GM06990 (cell line): Measurements from ENCODE around the gene AHNAK2.
"Not testable (repeated sequence)": the region's sequence is repeated elsewhere in the genome, so short reads cannot be mapped to it uniquely, and the experiment has no call there.

Experiments used
- DNase-seq: peaks from one replicate; pipeline ENCODE4 v3.0.0-alpha.2; 2011; ENCODE audit not compliant: insufficient read length; ENCODE audit errors: extremely low read depth
- H3K27me3 ChIP-seq: replicated peaks from 2 replicates; pipeline ENCODE4 v1.6.0; 2011; ENCODE audit warnings: low read length; ENCODE audit not compliant: control insufficient read depth, insufficient read depth
- H3K36me3 ChIP-seq: 2 replicates; pipeline ENCODE4 v1.5.1; 2011; ENCODE audit warnings: low read length; ENCODE audit not compliant: control insufficient read depth, insufficient read depth
- H3K4me3 ChIP-seq: replicated peaks from 2 replicates; pipeline ENCODE4 v1.5.1; 2011; ENCODE audit warnings: low read depth, mild to moderate bottlenecking, control low read depth, low read length
- TF ChIP-seq, protein P1 (sequence below): IDR thresholded peaks from 2 replicates; pipeline ENCODE4 v1.5.1; 2011; ENCODE audit warnings: low read length, control low read depth, mild to moderate bottlenecking, inconsistent platforms; ENCODE audit not compliant: insufficient read depth, poor library complexity, severe bottlenecking

The AHNAK2 gene

DNA sequence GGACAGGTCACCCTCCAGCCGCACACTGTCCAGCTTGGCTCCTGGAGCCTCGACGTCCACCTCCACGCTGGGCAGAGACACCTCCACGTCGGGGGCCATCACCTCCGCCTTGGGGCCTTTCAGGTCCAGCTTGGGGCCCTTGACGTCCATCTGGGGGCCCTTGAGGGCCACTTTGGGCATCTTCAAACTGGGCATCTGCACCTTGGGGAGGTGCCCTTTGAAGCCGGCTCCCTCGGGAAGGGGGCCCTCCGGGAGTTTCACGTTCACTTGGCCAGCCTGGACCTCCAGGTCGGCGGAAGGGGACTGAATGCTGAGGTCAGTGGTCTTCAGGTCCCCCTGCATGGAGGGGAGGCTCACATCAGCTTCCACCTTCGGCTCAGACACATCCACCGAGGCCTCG, 28.2 kb downstream of the AHNAK2 start:
- TF ChIP-seq, protein P1, sequence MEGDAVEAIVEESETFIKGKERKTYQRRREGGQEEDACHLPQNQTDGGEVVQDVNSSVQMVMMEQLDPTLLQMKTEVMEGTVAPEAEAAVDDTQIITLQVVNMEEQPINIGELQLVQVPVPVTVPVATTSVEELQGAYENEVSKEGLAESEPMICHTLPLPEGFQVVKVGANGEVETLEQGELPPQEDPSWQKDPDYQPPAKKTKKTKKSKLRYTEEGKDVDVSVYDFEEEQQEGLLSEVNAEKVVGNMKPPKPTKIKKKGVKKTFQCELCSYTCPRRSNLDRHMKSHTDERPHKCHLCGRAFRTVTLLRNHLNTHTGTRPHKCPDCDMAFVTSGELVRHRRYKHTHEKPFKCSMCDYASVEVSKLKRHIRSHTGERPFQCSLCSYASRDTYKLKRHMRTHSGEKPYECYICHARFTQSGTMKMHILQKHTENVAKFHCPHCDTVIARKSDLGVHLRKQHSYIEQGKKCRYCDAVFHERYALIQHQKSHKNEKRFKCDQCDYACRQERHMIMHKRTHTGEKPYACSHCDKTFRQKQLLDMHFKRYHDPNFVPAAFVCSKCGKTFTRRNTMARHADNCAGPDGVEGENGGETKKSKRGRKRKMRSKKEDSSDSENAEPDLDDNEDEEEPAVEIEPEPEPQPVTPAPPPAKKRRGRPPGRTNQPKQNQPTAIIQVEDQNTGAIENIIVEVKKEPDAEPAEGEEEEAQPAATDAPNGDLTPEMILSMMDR = no peak
- no peaks in the 10 kb centered on the region; the same call in 1 of the 2 replicates for H3K27me3 ChIP-seq
- no peak overlapping the region for H3K4me3 ChIP-seq
- no peak for DNase-seq
- no peaks in the 10 kb centered on the region for H3K36me3 ChIP-seq

DNA sequence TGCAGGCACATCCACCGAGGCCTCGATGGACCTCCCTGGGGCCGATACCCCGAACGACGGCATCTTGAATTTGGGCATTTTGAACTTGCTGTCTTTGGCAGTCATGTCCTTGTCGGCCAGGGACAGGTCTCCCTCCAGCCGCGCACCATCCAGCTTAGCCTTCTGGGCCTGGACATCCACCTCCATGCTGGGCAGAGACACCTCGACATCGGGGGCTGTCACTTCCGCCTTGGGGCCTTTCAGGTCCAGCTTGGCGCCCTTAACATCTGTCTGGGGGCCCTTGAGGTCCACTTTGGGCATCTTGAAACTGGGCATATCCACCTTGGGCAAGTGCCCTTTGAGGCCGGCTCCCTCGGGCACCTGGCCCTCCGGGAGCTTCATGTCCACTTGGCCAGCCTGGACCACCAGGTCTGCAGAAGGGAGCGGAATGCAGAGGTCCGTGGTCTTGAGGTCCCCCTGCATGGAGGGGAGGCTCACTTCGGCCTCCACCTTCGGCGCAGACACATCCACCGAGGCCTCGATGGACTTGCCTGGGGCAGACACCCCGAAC, 28.7 kb downstream of the AHNAK2 start:
- not testable (repeated sequence) for DNase-seq, H3K27me3 ChIP-seq, H3K4me3 ChIP-seq, H3K36me3 ChIP-seq

DNA sequence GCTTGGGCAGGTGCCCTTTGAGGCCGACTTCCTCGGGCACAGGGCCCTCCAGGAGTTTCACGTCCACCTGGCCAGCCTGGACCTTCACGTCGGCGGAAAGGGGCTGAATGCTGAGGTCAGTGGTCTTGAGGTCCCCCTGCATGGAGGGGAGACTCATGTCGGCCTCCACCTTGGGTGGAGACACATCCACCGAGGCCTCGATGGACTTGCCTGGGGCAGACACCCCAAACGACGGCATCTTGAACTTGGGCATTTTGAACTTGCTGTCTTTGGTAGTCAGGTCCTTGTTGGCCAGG, 29.5 kb downstream of the AHNAK2 start:
- TF ChIP-seq, protein P1 = no peak
- Histone ChIP-seq H3K27me3 (no peaks in the 10 kb centered on the region), H3K4me3 (no peak overlapping the region), H3K36me3 (no peaks in the 10 kb centered on the region)
- DNase-seq = no peak

DNA sequence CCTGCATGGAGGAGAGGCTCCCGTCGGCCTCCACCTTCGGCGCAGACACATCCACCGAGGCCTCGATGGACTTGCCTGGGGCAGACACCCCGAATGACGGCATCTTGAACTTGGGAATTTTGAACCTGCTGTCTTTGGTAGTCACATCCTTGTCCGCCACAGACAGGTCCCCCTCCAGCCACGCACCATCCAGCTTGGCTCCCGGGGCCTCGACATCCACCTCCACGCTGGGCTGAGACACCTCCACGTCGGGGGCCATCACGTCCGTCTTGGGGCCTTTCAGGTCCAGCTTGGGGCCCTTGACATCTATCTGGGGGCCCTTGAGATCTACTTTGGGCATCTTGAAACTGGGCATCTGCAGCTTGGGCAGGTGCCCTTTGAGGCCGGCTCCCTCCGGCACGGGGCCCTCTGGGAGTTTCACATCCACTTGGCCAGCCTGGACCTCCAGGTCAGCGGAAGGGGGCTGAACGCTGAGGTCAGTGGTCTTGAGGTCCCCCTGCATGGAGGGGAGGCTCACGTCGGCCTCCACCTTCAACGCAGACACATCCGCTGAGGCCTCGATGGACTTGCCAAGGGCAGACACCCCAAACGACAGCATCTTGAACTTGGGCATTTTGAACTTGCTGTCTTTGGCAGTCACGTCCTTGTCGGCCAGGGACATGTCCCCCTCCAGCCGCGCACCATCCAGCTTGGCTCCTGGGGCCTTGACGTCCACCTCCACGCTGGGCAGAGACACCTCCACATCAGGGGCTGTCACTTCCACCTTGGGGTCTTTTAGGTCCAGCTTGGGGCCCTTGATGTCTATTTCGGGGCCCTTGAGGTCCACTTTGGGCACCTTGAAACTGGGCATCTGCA, 30.1 kb downstream of the AHNAK2 start:
- DNase-seq, H3K36me3 ChIP-seq, H3K27me3 ChIP-seq, H3K4me3 ChIP-seq: not testable (repeated sequence)

DNA sequence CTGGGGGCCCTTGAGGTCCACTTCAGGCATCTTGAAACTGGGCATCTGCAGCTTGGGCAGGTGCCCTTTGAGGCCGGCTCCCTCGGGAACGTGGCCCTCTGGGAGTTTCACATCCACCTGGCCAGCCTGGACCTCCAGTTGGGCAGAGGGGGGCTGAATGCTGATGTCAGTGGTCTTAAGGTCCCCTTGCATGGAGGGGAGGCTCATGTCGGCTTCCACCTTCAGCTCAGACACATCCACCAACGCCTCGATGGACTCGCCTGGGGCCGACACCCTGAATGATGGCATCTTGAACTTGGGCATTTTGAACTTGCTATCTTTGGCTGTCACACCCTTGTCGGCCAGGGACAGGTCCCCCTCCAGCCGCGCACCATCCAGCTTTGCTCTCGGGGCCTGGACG, 31.0 kb downstream of the AHNAK2 start:
- not testable (repeated sequence) for H3K4me3 ChIP-seq, H3K36me3 ChIP-seq, H3K27me3 ChIP-seq, DNase-seq

DNA sequence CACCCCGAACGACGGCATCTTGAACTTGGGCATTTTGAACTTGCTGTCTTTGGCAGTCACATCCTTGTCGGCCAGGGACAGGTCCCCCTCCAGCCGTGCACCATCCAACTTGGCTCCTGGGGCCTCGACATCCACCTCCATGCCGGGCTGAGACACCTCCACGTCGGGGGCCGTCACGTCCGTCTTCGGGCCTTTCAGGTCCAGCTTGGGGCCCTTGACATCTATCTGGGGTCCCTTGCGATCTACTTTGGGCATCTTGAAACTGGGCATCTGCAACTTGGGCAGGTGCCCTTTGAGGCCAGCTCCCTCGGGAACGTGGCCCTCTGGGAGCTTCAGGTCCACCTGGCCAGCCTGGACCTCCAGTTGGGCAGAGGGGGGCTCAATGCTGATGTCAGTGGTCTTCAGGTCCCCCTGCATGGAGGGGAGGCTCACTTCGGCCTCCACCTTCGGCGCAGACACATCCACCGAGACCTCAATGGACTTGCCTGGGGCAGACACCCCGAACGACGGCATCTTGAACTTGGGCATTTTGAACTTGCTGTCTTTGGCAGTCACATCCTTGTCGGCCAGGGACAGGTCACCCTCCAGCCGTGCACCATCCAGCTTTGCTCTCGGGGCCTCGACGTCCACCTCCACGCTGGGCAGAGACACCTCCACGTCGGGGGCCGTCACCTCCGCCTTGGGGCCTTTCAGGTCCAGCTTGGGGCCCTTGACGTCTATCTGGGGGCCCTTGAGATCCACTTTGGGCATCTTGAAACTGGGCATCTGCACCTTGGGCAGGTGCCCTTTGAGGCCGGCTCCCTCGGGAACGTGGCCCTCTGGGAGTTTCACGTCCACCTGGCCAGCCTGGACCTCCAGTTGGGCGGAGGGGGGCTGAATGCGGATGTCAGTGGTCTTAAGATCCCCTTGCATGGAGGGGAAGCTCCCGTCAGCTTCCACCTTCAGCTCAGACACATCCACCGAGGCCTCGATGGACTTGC, 31.9 kb downstream of the AHNAK2 start:
- not testable (repeated sequence) for DNase-seq, H3K36me3 ChIP-seq, H3K4me3 ChIP-seq, H3K27me3 ChIP-seq

DNA sequence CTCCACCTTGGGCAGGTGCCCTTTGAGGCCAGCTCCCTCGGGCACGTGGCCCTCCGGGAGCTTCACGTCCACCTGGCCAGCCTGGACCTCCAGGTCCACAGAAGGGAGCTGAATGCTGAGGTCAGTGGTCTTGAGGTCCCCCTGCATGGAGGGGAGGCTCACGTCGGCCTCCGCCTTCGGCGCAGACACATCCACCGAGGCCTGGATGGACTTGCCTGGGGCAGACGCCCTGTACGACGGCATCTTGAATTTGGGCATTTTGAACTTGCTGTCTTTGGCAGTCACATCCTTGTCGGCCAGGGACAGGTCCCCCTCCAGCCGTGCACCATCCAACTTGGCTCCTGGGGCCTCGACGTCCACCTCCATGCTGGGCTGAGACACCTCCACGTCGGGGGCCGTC, 32.9 kb downstream of the AHNAK2 start:
- not testable (repeated sequence) for H3K27me3 ChIP-seq, H3K36me3 ChIP-seq, DNase-seq, H3K4me3 ChIP-seq

DNA sequence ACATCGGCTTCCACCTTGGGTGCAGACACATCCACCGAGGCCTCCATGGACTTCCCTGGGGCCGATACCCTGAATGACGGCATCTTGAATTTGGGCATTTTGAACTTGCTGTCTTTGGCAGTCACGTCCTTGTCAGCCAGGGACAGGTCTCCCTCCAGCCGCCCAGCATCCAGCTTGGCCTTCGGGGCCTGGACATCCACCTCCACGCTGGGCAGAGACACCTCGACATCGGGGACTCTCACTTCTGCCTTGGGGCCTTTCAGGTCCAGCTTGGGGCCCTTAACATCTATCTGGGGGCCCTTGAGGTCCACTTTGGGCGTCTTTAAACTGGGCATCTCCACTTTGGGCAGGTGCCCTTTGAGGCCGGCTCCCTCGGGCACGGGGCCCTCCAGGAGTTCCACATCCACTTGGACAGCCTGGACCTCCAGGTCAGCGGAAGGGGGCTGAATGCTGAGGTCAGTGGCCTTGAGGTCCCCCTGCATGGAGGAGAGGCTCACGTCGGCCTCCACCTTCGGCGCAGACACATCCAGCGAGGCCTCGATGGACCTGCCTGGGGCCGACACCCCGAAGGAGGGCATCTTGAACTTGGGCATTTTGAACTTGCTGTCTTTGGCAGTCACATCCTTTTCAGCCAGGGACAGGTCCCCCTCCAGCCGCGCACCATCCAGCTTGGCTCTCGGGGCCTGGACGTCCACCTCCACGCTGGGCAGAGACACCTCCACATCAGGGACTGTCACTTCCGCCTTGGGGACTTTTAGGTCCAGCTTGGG, 33.6 kb downstream of the AHNAK2 start:
- H3K4me3 ChIP-seq, DNase-seq, H3K27me3 ChIP-seq, H3K36me3 ChIP-seq: not testable (repeated sequence)

DNA sequence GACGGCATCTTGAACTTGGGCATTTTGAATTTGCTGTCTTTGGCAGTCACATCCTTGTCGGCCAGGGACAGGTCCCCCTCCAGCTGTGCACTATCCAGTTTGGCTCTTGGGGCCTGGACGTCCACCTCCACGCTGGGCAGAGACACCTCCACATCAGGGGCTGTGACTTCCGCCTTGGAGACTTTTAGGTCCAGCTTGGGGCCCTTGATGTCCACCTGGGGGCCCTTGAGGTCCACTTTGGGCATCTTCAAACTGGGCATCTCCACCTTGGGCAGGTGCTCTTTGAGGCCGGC, 34.2 kb downstream of the AHNAK2 start:
- not testable (repeated sequence) for H3K4me3 ChIP-seq, H3K36me3 ChIP-seq, DNase-seq, H3K27me3 ChIP-seq

DNA sequence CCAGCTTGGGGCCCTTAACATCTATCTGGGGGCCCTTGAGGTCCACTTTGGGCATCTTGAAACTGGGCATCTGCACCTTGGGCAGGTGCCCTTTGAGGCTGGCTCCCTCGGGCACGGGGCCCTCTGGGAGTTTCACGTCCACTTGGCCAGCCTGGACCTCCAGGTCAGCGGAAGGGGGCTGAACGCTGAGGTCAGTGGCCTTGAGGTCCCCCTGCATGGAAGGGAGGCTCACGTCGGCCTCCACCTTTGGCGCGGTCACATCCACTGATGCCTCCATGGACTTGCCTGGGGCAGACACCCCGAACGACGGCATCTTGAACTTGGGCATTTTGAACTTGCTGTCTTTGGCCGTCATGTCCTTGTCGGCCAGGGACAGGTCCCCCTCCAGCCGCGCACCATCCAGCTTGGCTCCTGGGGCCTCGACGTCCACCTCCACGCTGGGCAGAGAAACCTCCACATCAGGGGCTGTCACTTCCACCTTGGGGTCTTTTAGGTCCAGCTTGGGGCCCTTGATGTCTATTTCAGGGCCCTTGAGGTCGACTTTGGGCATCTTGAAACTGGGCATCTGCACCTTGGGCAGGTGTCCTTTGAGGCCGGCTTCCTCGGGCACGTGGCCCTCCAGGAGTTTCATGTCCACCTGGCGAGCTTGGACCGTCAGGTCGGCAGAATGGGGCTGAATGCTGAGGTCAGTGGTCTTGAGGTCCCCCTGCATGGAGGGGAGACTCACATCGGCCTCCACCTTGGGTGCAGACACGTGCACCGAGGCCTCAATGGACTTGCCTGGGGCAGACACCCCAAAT, 34.8 kb downstream of the AHNAK2 start:
- not testable (repeated sequence) for H3K36me3 ChIP-seq, H3K27me3 ChIP-seq, DNase-seq, H3K4me3 ChIP-seq
